Measurements from ENCODE around the gene BCS1L. TPM values are rescaled to one million over a fixed set of nuclear protein-coding genes. Genes with fewer than 3 reads are reported as not detected.

Gene BCS1L
- total and polyA plus RNA-seq, 2 of the 8 experiments (the other 6 are each of a cell fraction or from before 2014, with no cell fraction given): 23.7 to 37.1 TPM

DNA sequence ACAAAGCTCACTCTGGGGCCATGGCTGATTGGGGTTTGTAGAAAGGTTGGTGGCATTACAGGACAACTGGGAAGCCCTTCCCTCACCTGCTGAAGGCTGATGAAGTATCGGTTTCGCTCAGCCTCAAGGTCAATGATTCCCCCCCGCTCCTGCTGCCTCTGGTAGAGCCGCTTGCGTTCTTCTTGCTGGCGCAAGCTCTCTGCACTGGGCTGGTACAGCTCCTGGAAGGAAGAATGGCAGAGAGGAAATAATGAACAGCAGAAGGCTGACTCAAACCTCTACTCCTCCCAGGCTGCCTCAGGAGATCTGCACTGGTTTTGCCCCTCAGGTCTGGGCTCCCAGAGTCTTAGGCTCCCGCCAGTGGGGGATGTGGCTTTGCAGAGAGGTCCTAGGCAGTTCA lies 5.2 kb downstream of the BCS1L start:
- Histone ChIP-seq H2BK5ac (ENCODE audit: low read depth, low read length) (no peak overlapping the region), H3K56ac (replicated peaks; ENCODE audit: insufficient read length, low read depth, low read length) (no peak overlapping the region), H2AK5ac (ENCODE audit: low read depth, low read length) (no peak overlapping the region), H3K27me3 (replicated peaks in 1 of 4; ENCODE audit: control insufficient read depth in 3 of 4, extremely low read depth in 1 of 4, insufficient read depth in 3 of 4, low read length in 3 of 4) (no peaks in the 10 kb centered on the region), H3K23me2 (ENCODE audit: low read depth, low read length) (peaks cover 5% of the 10 kb centered on the region; the same call in 1 of the 2 replicates), H2AFZ (ENCODE audit: low read length) (no peak overlapping the region), H4K20me1 (replicated peaks in 1 of 2; ENCODE audit: control insufficient read depth in 1 of 2, insufficient read depth in 2 of 2, low read length in 2 of 2) (no peaks in the 10 kb centered on the region), H3K23ac (ENCODE audit: insufficient read length) (no peak overlapping the region), H3K9me3 (ENCODE audit: insufficient read depth in 2 of 2, low read depth in 1 of 2, low read length in 1 of 2) (no peaks in the 10 kb centered on the region), H2BK15ac (ENCODE audit: low read length) (no peak overlapping the region), H2BK12ac (ENCODE audit: low read depth, low read length) (no peak overlapping the region), H3K4ac (replicated peaks; ENCODE audit: insufficient read length, low read depth, low read length) (no peak overlapping the region), H3K36me3 (ENCODE audit: control insufficient read depth in 2 of 4, insufficient read depth in 4 of 4, low read length in 3 of 4) (peaks cover 30 to 57% (median 46%) of the 10 kb centered on the region in 4 experiments), H3K79me2 (ENCODE audit: control insufficient read depth in 1 of 2, insufficient read depth in 2 of 2, low read length in 2 of 2) (0 out of 4 replicates have a peak, but pooled peaks cover 0 to 6% of the 10 kb centered on the region in 2 experiments), H2BK20ac (ENCODE audit: low read length) (no peak overlapping the region), H4K5ac (ENCODE audit: insufficient read length, low read depth, low read length) (no peak overlapping the region), H2BK120ac (replicated peaks; ENCODE audit: low read depth, low read length) (no peak overlapping the region), H3K14ac (ENCODE audit: insufficient read length) (no peak overlapping the region), H3K9ac (replicated peaks in 1 of 4; ENCODE audit: extremely low read depth in 1 of 4, low read depth in 3 of 4, low read length in 3 of 4) (no peak overlapping the region), H3K79me1 (ENCODE audit: low read depth, low read length) (peaks cover 2% of the 10 kb centered on the region; the same call in 1 of the 2 replicates), H4K8ac (ENCODE audit: extremely low read depth, insufficient read depth, low read length) (no peak overlapping the region), H3K4me1 (replicated peaks in 1 of 4; ENCODE audit: control insufficient read depth in 3 of 4, insufficient read depth in 4 of 4, low read length in 3 of 4) (peaks cover 0 to 5% (median under 1%) of the 10 kb centered on the region in 4 experiments; a peak in 2 of 7 replicates), H3K27ac (ENCODE audit: low read depth, low read length) (no peak overlapping the region), H3K4me2 (ENCODE audit: insufficient read depth in 1 of 2, low read depth in 2 of 2, low read length in 2 of 2) (no peak overlapping the region), H4K91ac (replicated peaks; ENCODE audit: insufficient read length, low read length) (no peak overlapping the region), H3K18ac (ENCODE audit: extremely low read depth, low read length) (no peak overlapping the region), H3K4me3 (ENCODE audit: extremely low read depth in 1 of 4, insufficient read depth in 2 of 4, low read depth in 3 of 4, low read length in 4 of 4) (no peak overlapping the region)
- CTCF ChIA-PET (ENCODE audit: partially characterized antibody): interaction anchor here (1.2 to 1.9 kb wide), 2 partner anchors 18 to 183 kb away, joined by 4 to 6 read pairs; no protein-coding TSS in a partner anchor
- WGBS, 2 experiments (ENCODE audit: extremely low coverage in 1 of 2, insufficient coverage in 1 of 2, insufficient read length in 1 of 2, insufficient replicate concordance in 2 of 2, low coverage in 1 of 2, low lambda C conversion rate in 2 of 2, missing lambda C conversion rate in 1 of 2): 93% methylated on average over 7 of the region's 7 CpGs; no CpG with 5 or more reads in 1 of the 2 experiments
- POLR2A ChIA-PET (ENCODE audit: partially characterized antibody): no interaction called here
- FAIRE-seq (no peak), DNase-seq (ENCODE audit: low read depth in 1 of 2, low spot score in 2 of 2) (no peak)
- no peak for TF ChIP-seq JUND (IDR thresholded peaks at IDR 0.05; ENCODE audit: low read length)
- no peak for TF ChIP-seq TCF12 (IDR thresholded peaks at IDR 0.05; ENCODE audit: low read depth, low read length)
- TF ChIP-seq SP4 (IDR thresholded peaks at IDR 0.05; ENCODE audit: low read length): no peak
